Activated gamma-delta T cell treated with Interleukin-2 at 50 U/mL for 16 hours (primary cell): ENCODE measurements around the gene TRMU.

Experiments used
- DNase-seq: peaks from one replicate; pipeline ENCODE4 v3.0.0-alpha.2; 2020

TRMU gene

GRCh38 chr22:46338636-46339035 lies 3.1 kb downstream of the TRMU start:
- no peak for DNase-seq

DNA sequence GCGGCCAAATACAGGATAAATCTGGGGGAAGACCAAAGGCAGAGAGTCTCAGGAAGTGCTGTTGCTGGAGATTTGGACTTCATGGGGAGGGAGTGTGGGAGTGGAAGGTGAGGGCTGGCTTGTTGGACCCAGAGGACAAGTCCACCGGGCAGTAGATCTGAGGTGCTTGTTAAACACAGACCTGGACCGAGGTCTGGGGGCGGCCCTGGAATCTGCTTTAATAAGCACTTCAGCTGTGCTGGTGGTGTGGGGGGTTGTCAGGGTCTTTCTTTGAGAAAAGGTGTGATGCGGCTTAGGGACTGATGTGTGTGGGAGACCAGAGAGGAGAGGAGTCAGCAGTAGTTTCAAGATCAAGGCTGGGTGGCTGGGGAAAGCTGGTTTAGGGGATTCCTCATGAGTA lies 4.4 kb downstream of the TRMU start:
- no peak for DNase-seq

- DNase-seq = no peak
Observed at GRCh38 chr22:46340676-46341075, 5.2 kb downstream of the TRMU start.

DNA sequence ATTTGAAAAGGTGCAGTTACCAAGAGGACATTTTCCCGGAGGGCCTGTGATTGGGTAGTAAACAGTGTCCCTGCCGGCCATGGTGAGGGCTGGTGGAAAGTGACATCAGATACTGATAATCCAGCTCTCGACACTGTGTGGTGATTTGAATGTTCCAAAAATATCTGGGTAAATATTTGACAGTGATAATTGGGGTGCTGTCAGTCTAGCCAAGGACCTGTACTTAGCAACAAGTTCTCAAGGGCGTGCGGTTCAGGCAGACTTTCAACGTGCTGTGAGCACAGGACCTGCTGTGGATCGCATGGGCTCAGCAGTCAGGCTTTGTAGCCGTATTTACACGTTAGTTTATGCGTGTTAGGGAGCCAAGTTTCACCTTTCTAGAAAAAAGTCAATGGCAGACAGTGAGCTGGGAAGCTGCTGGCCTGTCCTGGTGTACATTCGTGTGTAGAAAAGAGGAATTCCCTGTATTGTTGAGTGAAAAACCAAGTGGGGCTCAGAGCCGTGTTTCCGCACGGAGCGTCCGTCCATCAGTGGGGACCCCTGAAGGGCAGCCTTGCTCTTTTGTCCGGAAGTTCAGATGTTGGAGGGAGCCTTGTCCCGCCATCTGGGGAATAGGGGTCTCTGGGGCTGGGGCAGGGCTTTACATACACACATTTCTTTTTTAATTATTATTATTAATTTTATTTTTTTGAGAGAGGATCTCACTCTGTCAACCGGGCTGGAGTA lies 11.3 kb downstream of the TRMU start:
- DNase-seq = no peak

GRCh38 chr22:46347646-46348045 lies 12.1 kb downstream of the TRMU start:
- no peak for DNase-seq

- DNase-seq = no peak
Observed at GRCh38 chr22:46348099-46348695, 12.7 kb downstream of the TRMU start.

- DNase-seq = no peak
Observed at GRCh38 chr22:46349238-46349637, 13.7 kb downstream of the TRMU start.

- no peak for DNase-seq
Observed at GRCh38 chr22:46349681-46350080, 14.2 kb downstream of the TRMU start.

DNA sequence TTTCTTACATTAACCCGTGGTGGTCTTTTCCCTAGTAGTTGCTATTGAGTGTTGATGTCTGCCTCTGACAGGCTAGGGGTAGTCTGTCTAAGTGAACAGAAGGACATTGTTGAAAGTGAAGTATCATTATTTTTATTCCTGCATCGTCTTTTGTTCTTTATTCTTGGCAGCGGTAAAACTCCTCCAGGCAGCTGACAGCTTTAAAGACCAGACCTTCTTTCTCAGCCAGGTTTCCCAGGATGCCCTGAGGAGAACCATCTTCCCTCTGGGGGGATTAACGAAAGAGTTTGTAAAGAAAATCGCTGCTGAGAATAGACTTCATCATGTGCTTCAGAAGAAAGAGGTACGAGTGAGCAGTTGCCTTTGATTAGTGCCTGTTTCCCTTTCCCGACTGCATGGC lies 14.6 kb downstream of the TRMU start:
- no peak for DNase-seq

GRCh38 chr22:46350646-46351045 lies 15.1 kb downstream of the TRMU start:
- DNase-seq = no peak

- DNase-seq = no peak
Observed at GRCh38 chr22:46351131-46351735, 15.7 kb downstream of the TRMU start.

- no peak for DNase-seq
Observed at GRCh38 chr22:46351767-46352166, 16.3 kb downstream of the TRMU start.

DNA sequence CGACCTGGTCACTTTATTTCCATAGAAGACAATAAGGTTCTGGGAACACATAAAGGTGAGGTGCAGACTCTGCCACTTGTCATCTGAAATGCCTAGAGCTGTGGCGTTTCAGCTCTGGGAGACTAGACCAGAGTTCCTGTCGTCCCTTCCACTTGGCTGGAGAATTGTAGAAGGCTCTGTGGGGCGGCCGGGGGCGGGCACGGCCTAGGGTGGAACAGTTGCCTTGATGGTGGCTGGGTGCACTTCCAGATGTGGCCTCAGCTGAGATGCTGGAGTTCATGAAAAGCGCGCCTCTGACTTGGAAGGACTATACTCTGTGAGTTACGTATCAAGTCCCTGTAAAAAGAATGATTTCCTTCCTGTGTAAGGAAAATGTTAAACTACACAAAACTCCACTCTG lies 16.8 kb downstream of the TRMU start:
- no peak for DNase-seq

GRCh38 chr22:46352691-46353386 lies 17.3 kb downstream of the TRMU start:
- no peak for DNase-seq

- DNase-seq = no peak
Observed at GRCh38 chr22:46353483-46354105, 18.1 kb downstream of the TRMU start.

- DNase-seq = no peak
Observed at GRCh38 chr22:46354176-46354992, 18.9 kb downstream of the TRMU start.

DNA sequence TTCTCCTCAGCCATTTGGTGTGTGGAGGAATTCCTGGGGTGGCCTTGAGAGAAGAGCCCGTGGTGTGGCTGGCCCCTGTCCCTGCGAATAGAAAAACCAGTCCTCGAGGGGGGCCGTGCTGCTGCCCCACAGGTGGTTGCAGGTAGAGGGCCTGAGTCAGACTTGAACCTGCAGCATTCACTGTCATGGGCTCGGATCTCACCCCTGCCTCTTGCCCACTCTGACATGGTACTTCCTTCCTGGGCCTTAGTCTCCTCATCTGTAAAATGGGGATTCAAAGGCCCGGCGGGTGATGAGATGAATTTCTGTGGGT lies 19.4 kb downstream of the TRMU start:
- no peak for DNase-seq

- peak; percentile 62 for DNase-seq
Observed at GRCh38 chr22:46355369-46355995, 20.0 kb downstream of the TRMU start.

GRCh38 chr22:46355996-46356471 lies 20.5 kb downstream of the TRMU start:
- DNase-seq = no peak

DNA sequence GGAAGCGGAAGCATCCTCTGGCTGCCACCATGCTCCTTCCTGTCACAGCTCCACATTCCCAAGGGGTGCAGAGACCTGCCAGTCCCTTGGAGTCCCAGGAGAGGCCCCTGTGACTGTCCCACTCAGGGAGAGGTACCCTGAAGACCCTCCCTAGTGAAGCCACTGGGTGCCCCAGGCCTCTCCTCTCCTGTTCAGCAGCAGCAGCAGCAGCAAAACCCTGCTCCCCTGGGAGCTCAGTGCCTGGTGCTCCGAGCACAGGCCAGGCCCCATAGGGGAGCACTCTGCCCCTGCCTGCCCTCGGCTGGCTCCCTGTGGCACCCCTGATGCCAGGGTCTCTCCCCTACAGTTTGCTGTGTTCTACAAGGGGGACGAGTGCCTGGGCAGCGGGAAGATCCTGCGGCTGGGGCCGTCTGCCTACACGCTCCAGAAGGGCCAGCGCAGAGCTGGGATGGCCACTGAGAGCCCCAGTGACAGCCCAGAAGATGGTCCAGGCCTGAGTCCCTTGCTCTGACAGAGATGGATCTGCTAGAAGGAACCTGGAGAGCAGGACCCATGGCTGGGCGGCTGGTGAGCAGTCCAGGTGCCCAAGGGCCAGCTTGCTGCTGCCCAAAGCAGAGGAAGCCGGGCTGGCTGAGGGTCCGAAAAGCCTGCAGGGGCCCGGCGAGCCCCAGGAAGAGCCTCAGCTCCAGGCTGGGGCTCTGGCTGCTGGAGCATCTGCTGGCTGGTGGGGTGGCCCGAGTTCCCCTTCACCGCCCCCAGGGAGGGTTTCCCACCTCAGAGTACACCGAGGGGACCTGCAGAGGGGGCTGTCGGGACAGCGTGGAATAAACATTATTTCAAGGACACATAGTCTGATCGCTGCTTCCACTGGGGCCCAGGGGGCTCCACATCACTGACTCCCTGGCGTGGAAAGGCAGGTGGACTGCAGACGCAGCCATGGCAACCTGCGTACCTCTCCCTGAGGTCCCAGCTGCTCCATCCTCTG lies 21.3 kb downstream of the TRMU start:
- no peak for DNase-seq
